ENCODE measurements around the gene DNM1L. TPM values are rescaled to one million over a fixed set of nuclear protein-coding genes. Genes with fewer than 3 reads are reported as not detected.

DNM1L gene
- polyA plus RNA-seq, 1 experiment = 68.2 TPM

DNA sequence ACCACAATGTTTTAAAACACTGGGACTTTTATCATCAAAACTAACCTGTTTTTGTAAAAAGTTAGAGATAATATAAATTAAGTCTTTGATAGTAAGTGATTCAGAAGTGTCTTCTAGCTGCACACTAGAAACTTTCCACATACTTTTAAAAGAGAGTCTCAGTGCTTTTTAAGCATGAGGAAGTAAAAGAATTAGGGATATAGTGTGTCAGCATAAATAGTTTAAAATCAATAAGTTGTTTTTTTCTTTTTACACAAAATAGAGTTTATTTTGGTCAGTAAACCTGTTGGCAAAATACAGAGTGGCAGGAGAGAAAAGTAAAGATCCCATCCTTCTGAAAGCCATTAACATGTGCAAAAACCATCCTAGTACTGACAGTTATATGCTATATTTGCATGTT is 1.7 kb downstream of the DNM1L start:
- Histone ChIP-seq H3K9me3 (ENCODE audit: control insufficient read depth, insufficient read depth, low read length) (peaks cover 3% of the 10 kb centered on the region; the same call in 1 of the 2 replicates), H3K4me3 (ENCODE audit: low read depth, low read length) (peak overlapping the region; percentile 85), H3K27me3 (ENCODE audit: control insufficient read depth, insufficient read depth, low read length) (no peaks in the 10 kb centered on the region), H3K27ac (ENCODE audit: low read depth, low read length) (no peak overlapping the region)
- ChIA-PET POLR2A (no interaction called here), CTCF (no interaction called here)
- TF ChIP-seq, protein P1, sequence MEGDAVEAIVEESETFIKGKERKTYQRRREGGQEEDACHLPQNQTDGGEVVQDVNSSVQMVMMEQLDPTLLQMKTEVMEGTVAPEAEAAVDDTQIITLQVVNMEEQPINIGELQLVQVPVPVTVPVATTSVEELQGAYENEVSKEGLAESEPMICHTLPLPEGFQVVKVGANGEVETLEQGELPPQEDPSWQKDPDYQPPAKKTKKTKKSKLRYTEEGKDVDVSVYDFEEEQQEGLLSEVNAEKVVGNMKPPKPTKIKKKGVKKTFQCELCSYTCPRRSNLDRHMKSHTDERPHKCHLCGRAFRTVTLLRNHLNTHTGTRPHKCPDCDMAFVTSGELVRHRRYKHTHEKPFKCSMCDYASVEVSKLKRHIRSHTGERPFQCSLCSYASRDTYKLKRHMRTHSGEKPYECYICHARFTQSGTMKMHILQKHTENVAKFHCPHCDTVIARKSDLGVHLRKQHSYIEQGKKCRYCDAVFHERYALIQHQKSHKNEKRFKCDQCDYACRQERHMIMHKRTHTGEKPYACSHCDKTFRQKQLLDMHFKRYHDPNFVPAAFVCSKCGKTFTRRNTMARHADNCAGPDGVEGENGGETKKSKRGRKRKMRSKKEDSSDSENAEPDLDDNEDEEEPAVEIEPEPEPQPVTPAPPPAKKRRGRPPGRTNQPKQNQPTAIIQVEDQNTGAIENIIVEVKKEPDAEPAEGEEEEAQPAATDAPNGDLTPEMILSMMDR (IDR thresholded peaks at IDR 0.05; ENCODE audit: low read depth, low read length) = no peak
- no peak for DNase-seq (ENCODE audit: low read depth, low spot score)

DNA sequence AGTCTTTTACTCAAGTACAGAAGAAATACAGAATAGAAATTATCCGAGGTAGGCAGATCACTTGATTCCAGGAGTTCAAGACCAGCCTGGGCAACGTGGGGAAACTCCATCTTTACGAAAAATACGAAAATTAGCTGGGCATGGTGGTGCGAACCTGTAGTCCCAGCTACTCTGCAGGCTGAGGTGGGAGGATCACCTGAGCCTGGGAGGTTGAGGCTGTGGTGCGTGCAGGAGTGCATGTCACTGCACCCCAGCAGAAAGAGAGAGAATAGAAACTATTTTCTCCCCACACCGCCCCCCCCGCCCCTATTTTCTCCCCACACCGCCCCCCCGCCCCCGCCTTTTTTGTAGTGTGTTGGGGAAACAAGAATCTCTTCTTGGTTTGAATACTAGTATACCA is 2.2 kb downstream of the DNM1L start:
- Histone ChIP-seq H3K9me3 (ENCODE audit: control insufficient read depth, insufficient read depth, low read length) (peaks cover 3% of the 10 kb centered on the region; the same call in 1 of the 2 replicates), H3K27ac (ENCODE audit: low read depth, low read length) (no peak overlapping the region), H3K4me3 (ENCODE audit: low read depth, low read length) (peak overlapping the region; percentile 85; the same call in 1 of the 2 replicates), H3K27me3 (ENCODE audit: control insufficient read depth, insufficient read depth, low read length) (no peaks in the 10 kb centered on the region)
- POLR2A ChIA-PET = no interaction called here
- CTCF ChIA-PET = no interaction called here
- TF ChIP-seq, protein P1 (IDR thresholded peaks at IDR 0.05; ENCODE audit: low read depth, low read length) = no peak
- no peak for DNase-seq (ENCODE audit: low read depth, low spot score)

DNA sequence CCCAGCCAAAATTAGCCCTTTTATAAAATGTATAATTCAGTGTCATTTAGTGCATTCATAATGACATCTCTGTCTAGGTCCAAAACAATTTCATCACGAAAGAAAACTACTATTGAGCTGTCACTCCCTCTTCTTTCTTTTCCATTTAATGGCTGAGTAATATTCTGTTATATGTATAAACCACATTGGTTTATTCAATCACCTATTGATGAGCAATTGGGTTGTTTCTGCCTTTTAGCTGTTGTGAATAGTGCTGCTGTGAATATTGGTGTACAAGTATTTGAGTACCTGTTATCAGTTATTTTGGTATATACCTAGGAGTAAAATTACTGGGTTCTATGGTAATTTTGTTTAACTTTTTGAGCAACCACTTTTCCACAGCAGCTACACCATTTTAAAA is 7.2 kb downstream of the DNM1L start:
- H3K27me3 ChIP-seq (ENCODE audit: control insufficient read depth, insufficient read depth, low read length) = no peaks in the 10 kb centered on the region
- H3K4me3 ChIP-seq (ENCODE audit: low read depth, low read length) = no peak overlapping the region
- TF ChIP-seq, protein P1 (IDR thresholded peaks at IDR 0.05; ENCODE audit: low read depth, low read length) = no peak
- no peak overlapping the region for H3K27ac ChIP-seq (ENCODE audit: low read depth, low read length)
- no peaks in the 10 kb centered on the region; the same call in 1 of the 2 replicates for H3K9me3 ChIP-seq (ENCODE audit: control insufficient read depth, insufficient read depth, low read length)
- no peak for DNase-seq (ENCODE audit: low read depth, low spot score)
- POLR2A ChIA-PET = no interaction called here
- CTCF ChIA-PET = interaction anchor here (0.7 to 1.2 kb wide), 2 partner anchors 14 to 626 kb away, joined by 3 read pairs; no protein-coding TSS in a partner anchor

DNA sequence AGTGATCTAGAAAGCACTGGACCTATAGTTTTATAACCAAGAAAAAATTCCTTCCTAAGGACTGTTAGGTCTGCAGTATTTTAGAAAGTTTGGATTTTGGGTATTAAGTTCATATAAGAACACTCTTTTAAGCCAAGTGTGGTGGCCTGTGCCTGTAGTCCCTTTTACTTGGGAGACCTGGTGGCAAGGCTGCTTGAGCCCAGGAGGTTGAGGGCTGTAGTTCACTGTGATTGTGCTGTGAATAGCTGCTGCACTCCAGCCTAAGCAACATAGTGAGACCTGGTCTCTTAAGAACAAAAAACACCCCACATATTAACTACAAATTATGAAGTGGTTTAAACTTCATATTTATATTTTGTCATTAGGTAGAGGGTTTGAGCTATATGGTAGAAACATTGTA is 9.7 kb downstream of the DNM1L start:
- ChIA-PET CTCF (interaction anchor here (0.8 to 1.5 kb wide), 2 partner anchors 323 to 376 kb away, joined by 3 to 4 read pairs; no protein-coding TSS in a partner anchor), POLR2A (no interaction called here)
- TF ChIP-seq, protein P1 (IDR thresholded peaks at IDR 0.05; ENCODE audit: low read depth, low read length) = no peak
- no peak for DNase-seq (ENCODE audit: low read depth, low spot score)
- H3K9me3 ChIP-seq (ENCODE audit: control insufficient read depth, insufficient read depth, low read length) = no peaks in the 10 kb centered on the region; the same call in 1 of the 2 replicates
- no peaks in the 10 kb centered on the region for H3K27me3 ChIP-seq (ENCODE audit: control insufficient read depth, insufficient read depth, low read length)
- H3K27ac ChIP-seq (ENCODE audit: low read depth, low read length) = no peak overlapping the region
- no peak overlapping the region for H3K4me3 ChIP-seq (ENCODE audit: low read depth, low read length)

DNA sequence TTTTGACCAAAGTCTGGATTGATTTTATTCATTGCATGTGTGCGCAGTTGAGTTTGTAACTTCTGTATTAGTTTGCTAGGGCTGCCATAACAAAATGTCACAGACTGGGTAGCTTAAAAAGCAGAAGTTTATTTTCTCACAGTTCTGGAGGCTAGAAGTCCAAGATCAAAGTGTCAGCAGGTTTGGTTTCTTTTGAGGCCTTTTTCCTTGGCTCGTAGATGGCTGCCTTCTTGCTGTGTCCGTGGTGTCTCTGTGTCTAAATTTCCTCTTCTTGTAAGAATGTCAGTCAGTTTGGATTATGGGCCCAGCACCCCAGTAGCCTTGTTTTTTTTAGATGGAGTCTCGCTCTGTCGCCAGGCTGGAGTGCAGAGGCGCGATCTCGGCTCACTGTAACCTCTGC is 11.8 kb downstream of the DNM1L start:
- ChIA-PET POLR2A (no interaction called here), CTCF (interaction anchor here (1.2 kb wide), 1 partner anchor 1038 kb away, joined by 3 read pairs; no protein-coding TSS in a partner anchor)
- Histone ChIP-seq H3K27me3 (ENCODE audit: control insufficient read depth, insufficient read depth, low read length) (no peaks in the 10 kb centered on the region), H3K4me3 (ENCODE audit: low read depth, low read length) (no peak overlapping the region), H3K27ac (ENCODE audit: low read depth, low read length) (no peak overlapping the region), H3K9me3 (ENCODE audit: control insufficient read depth, insufficient read depth, low read length) (peaks cover 3% of the 10 kb centered on the region)
- TF ChIP-seq, protein P1 (IDR thresholded peaks at IDR 0.05; ENCODE audit: low read depth, low read length) = no peak
- no peak for DNase-seq (ENCODE audit: low read depth, low spot score)
